T-helper 2 cell treated with Interferon-gamma antibody and Interleukin-4, amounts not matched to agents 5 μg/mL and 100 μg/mL, for 36 hours (primary cell): ENCODE measurements around the gene RBM28.

Source experiments
- DNase-seq: peaks from one replicate; pipeline ENCODE4 v3.0.0; 2021; ENCODE audit warnings: low spot score
- H3K27ac Mint-ChIP-seq: one replicate; pipeline ENCODE4 v1.8.0; 2021; ENCODE audit warnings: mild to moderate bottlenecking, mixed read lengths
- H3K27me3 Mint-ChIP-seq: one replicate; pipeline ENCODE4 v1.8.0; 2021; ENCODE audit warnings: low read depth, mixed read lengths
- H3K36me3 Mint-ChIP-seq: one replicate; pipeline ENCODE4 v1.8.0; 2021; ENCODE audit warnings: low read depth, mixed read lengths
- H3K4me1 Mint-ChIP-seq: one replicate; pipeline ENCODE4 v1.8.0; 2021; ENCODE audit warnings: low read depth, mixed read lengths
- H3K4me3 Mint-ChIP-seq: one replicate; pipeline ENCODE4 v1.8.0; 2022; ENCODE audit warnings: mild to moderate bottlenecking, moderate library complexity, mixed read lengths
- H3K9me3 Mint-ChIP-seq: one replicate; pipeline ENCODE4 v1.8.0; 2021; ENCODE audit warnings: mixed read lengths

Gene RBM28

GRCh38 chr7:128349466-128349825 is 5.7 kb upstream of the RBM28 start:
- Mint-ChIP-seq H3K27me3 (peaks cover 50% of the 10 kb centered on the region), H3K4me3 (no peak overlapping the region), H3K36me3 (no peaks in the 10 kb centered on the region), H3K4me1 (peaks cover 3% of the 10 kb centered on the region), H3K27ac (no peak overlapping the region), H3K9me3 (no peaks in the 10 kb centered on the region)
- no peak for DNase-seq

DNA sequence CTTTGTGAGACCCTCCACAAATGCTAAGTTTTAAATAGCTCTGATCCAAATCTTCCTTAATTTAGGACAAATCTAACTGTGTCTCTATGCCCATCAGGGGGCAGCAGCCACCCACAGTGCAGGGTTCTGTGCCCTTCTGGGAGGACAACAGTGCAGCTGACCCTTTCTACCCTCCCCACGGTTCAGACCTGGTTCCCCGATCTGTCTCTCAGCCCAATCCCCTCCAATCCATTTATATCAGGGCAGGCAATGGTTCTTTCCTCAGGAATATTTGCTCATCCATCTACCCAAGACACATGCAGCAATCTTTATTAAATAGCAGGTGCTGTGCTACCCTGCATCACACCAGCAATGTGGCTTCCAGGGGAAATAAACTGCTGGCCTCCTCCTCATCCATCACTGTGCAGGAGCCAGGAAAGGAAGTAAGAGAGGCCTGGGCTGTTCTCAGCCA is 4.0 kb upstream of the RBM28 start:
- no peaks in the 10 kb centered on the region for H3K36me3 Mint-ChIP-seq
- no peaks in the 10 kb centered on the region for H3K9me3 Mint-ChIP-seq
- DNase-seq = peak; percentile 41
- peaks cover 10% of the 10 kb centered on the region for H3K4me1 Mint-ChIP-seq
- H3K27me3 Mint-ChIP-seq = peaks cover 32% of the 10 kb centered on the region
- no peak overlapping the region for H3K4me3 Mint-ChIP-seq
- H3K27ac Mint-ChIP-seq = no peak overlapping the region

GRCh38 chr7:128344431-128344774 is 695 bp upstream of the RBM28 start:
- peaks cover 5% of the 10 kb centered on the region for H3K36me3 Mint-ChIP-seq
- H3K27ac Mint-ChIP-seq = no peak overlapping the region
- H3K4me3 Mint-ChIP-seq = peak overlapping the region; percentile 55
- H3K27me3 Mint-ChIP-seq = peaks cover 15% of the 10 kb centered on the region
- DNase-seq = no peak
- H3K9me3 Mint-ChIP-seq = no peaks in the 10 kb centered on the region
- H3K4me1 Mint-ChIP-seq = peaks cover 20% of the 10 kb centered on the region

DNA sequence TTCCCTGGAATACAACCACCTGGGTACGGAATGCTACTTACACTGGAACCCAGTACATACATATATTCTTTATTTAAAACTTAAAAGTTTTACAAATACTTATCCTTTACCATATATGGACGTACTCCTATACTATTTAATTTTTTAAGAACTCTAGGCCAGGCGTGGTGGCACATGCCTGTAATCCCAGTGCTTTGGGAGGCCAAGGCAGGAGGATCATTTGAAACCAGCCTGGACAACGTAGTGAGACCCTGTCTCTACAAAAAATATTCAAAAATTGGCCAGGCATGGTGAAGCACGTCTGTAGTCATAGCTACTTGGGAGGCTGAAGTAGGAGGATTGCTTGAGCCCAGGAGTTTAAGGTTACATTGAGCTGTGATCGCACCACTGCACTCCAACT is 2.0 kb downstream of the RBM28 start:
- H3K4me1 Mint-ChIP-seq = peaks cover 18% of the 10 kb centered on the region
- H3K9me3 Mint-ChIP-seq = no peaks in the 10 kb centered on the region
- H3K36me3 Mint-ChIP-seq = peaks cover 24% of the 10 kb centered on the region
- H3K4me3 Mint-ChIP-seq = peak overlapping the region; percentile 96
- no peak overlapping the region for H3K27ac Mint-ChIP-seq
- H3K27me3 Mint-ChIP-seq = no peaks in the 10 kb centered on the region
- DNase-seq = no peak

DNA sequence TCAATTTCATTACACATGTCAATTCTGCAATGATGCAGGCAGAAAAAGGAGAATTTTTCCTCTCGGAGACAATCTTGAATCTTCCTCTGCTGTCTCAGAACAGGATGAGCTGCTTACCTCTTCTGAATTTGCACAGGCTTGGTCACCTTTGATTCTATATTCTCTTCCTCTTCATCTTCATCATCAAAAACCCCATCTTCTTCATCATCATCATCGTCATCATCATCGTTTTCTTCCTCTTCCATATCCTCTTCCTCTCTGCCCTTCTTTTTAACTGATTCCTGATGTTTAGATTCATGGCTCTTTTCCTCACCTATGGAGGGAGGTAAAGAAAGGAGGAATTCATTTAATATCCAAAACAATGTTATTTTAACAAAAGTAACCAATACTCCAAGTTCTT is 8.0 kb downstream of the RBM28 start:
- Mint-ChIP-seq H3K36me3 (peaks cover 55% of the 10 kb centered on the region), H3K4me1 (peaks cover 3% of the 10 kb centered on the region), H3K27ac (no peak overlapping the region), H3K27me3 (no peaks in the 10 kb centered on the region), H3K4me3 (no peak overlapping the region), H3K9me3 (no peaks in the 10 kb centered on the region)
- DNase-seq = no peak

DNA sequence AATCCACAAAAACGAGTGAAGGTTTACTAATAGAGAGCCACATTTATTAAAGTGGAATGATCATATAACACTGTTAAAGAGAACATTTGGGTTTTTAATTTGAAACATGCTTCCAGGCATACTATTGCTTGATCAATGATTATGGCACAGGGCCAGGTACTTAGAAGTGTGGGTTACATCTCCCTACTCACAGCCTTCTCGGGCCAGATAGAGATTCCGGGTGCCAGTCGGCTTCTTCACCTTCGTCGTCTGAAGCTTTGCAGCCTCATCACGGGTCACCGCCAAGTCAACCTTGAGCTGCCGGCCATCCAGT is 19.4 kb downstream of the RBM28 start:
- Mint-ChIP-seq H3K36me3 (peaks cover 43% of the 10 kb centered on the region), H3K9me3 (no peaks in the 10 kb centered on the region), H3K4me3 (no peak overlapping the region), H3K4me1 (peaks cover 22% of the 10 kb centered on the region), H3K27ac (no peak overlapping the region), H3K27me3 (no peaks in the 10 kb centered on the region)
- DNase-seq = no peak

GRCh38 chr7:128323459-128324367 is 20.0 kb downstream of the RBM28 start:
- Mint-ChIP-seq H3K9me3 (no peaks in the 10 kb centered on the region), H3K36me3 (peaks cover 47% of the 10 kb centered on the region), H3K27me3 (no peaks in the 10 kb centered on the region), H3K4me1 (peaks cover 25% of the 10 kb centered on the region), H3K4me3 (no peak overlapping the region), H3K27ac (no peak overlapping the region)
- no peak for DNase-seq

DNA sequence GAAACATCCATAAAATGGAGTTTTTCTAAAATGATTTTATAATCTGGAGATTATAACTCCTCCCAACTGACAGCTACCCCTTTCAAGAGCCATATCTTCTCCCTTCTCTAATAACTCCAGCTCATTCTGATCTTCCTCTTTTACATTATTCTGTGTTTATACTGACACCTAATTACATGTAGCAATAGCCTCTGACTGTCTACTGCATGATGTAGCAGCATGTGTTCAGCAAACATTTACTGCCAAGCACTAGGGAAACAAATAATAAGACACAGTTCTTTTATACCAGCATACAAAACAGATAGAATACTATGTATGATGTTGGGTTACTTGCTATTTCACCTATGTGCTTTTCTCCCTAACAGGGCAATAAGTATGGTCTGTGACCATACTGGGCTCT is 20.7 kb downstream of the RBM28 start:
- Mint-ChIP-seq H3K27me3 (no peaks in the 10 kb centered on the region), H3K36me3 (peaks cover 51% of the 10 kb centered on the region), H3K4me1 (peaks cover 28% of the 10 kb centered on the region), H3K4me3 (no peak overlapping the region), H3K27ac (no peak overlapping the region), H3K9me3 (no peaks in the 10 kb centered on the region)
- DNase-seq = no peak

DNA sequence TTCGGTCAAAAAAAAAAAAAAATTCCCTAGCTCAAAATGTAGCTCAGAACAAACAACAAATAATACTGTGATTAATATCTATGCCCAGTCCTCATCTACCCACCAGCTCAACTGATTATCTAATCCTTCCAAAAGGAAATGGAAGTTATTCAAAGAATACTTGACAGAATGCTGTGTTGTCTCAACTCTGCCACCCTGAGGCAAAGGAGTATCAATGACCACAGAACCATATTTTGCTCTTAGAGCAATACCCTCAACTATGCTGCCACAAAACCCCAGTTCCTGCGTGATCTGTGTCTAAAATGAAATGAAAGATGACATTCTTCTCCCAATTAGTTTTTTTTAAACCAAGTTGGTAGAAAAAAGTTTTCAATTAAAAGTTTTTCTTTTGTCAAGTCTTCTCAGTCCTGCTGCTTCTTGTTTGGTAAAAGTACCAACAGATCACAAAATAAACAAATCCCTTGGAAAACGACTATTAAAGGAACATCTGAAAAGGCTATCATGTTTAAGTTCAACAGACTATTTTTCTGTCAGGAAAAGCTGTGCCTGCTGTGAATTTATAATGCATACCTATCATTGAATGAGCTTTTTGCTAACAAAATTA is 21.6 kb downstream of the RBM28 start:
- peaks cover 57% of the 10 kb centered on the region for H3K36me3 Mint-ChIP-seq
- H3K9me3 Mint-ChIP-seq = no peaks in the 10 kb centered on the region
- peak overlapping the region; percentile 69 for H3K27ac Mint-ChIP-seq
- no peaks in the 10 kb centered on the region for H3K27me3 Mint-ChIP-seq
- no peak for DNase-seq
- peaks cover 28% of the 10 kb centered on the region for H3K4me1 Mint-ChIP-seq
- H3K4me3 Mint-ChIP-seq = peak overlapping the region; percentile 17

DNA sequence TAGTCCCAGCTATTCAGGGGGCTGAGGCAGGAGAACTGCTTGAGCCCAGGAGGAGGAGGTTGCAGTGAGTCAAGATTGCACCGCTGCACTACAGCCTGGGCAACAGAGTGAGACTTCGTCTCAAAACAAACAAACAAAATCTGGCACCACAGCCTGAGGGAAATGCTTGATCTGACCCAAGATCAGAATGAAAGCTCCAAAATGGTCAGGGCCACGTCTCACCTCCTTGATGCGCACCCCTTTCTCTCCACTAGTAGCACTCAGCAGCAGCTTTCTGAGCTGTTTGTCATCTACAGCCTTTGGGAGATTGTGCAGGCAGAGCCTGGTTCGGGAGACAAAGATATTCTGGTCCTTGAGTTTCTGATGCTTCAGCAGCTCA is 22.7 kb downstream of the RBM28 start:
- H3K36me3 Mint-ChIP-seq = peaks cover 58% of the 10 kb centered on the region
- peaks cover 33% of the 10 kb centered on the region for H3K4me1 Mint-ChIP-seq
- no peaks in the 10 kb centered on the region for H3K9me3 Mint-ChIP-seq
- peak overlapping the region; percentile 64 for H3K4me3 Mint-ChIP-seq
- no peaks in the 10 kb centered on the region for H3K27me3 Mint-ChIP-seq
- peak overlapping the region; percentile 55 for H3K27ac Mint-ChIP-seq
- no peak for DNase-seq

GRCh38 chr7:128318691-128319090 is 25.0 kb downstream of the RBM28 start:
- Mint-ChIP-seq H3K27ac (peak overlapping the region; percentile 49), H3K4me3 (no peak overlapping the region), H3K36me3 (peaks cover 63% of the 10 kb centered on the region), H3K27me3 (no peaks in the 10 kb centered on the region), H3K4me1 (peaks cover 46% of the 10 kb centered on the region), H3K9me3 (no peaks in the 10 kb centered on the region)
- no peak for DNase-seq

DNA sequence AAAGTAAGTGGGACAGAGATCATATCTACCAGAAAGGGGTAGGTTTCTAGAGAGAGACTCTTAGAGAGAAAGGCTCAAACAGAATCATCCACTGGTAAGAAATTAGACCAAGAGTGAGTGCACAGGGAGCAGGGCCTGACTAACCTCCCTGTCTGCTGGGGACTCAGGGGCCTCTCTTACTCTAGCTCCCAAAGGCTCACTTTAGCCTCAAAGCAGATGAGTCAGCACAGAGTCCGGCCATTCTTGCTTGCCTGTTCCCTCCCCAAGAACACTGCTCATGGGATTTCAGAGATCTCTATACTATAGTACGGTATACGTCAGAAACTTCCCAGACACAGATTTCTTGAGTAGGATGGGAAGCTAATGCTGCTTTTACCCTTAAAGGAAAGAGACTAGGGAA is 32.7 kb downstream of the RBM28 start:
- H3K36me3 Mint-ChIP-seq = peaks cover 51% of the 10 kb centered on the region
- H3K4me1 Mint-ChIP-seq = peaks cover 13% of the 10 kb centered on the region
- H3K27me3 Mint-ChIP-seq = no peaks in the 10 kb centered on the region
- DNase-seq = no peak
- no peaks in the 10 kb centered on the region for H3K9me3 Mint-ChIP-seq
- H3K4me3 Mint-ChIP-seq = no peak overlapping the region
- H3K27ac Mint-ChIP-seq = no peak overlapping the region

GRCh38 chr7:128310499-128310898 is 33.2 kb downstream of the RBM28 start:
- H3K4me3 Mint-ChIP-seq = no peak overlapping the region
- peaks cover 8% of the 10 kb centered on the region for H3K4me1 Mint-ChIP-seq
- no peak for DNase-seq
- no peak overlapping the region for H3K27ac Mint-ChIP-seq
- H3K36me3 Mint-ChIP-seq = peaks cover 52% of the 10 kb centered on the region
- H3K27me3 Mint-ChIP-seq = no peaks in the 10 kb centered on the region
- H3K9me3 Mint-ChIP-seq = no peaks in the 10 kb centered on the region

- Mint-ChIP-seq H3K4me1 (peaks cover 4% of the 10 kb centered on the region), H3K27ac (no peak overlapping the region), H3K9me3 (no peaks in the 10 kb centered on the region), H3K27me3 (no peaks in the 10 kb centered on the region), H3K36me3 (peaks cover 48% of the 10 kb centered on the region), H3K4me3 (no peak overlapping the region)
- DNase-seq = no peak
Observed at GRCh38 chr7:128309976-128310375, 33.7 kb downstream of the RBM28 start.

- H3K27me3 Mint-ChIP-seq = no peaks in the 10 kb centered on the region
- peaks cover 41% of the 10 kb centered on the region for H3K36me3 Mint-ChIP-seq
Observed at GRCh38 chr7:128309124-128309523, 34.6 kb downstream of the RBM28 start.

More at GRCh38 chr7:128309124-128309523, 34.6 kb downstream of the RBM28 start:
- H3K27ac Mint-ChIP-seq = no peak overlapping the region
- H3K4me3 Mint-ChIP-seq = no peak overlapping the region
- no peaks in the 10 kb centered on the region for H3K4me1 Mint-ChIP-seq
- no peak for DNase-seq
- H3K9me3 Mint-ChIP-seq = no peaks in the 10 kb centered on the region
